Stimulated activated CD4-positive, alpha-beta T cell treated with anti-CD3 and anti-CD28 coated beads, Interleukin-15, amount 100 ng/mL, for 24 hours (primary cell): ENCODE measurements around the gene TP53I3.
"Not testable (repeated sequence)": the region's sequence is repeated elsewhere in the genome, so short reads cannot be mapped to it uniquely, and the experiment has no call there.

Source experiments
- DNase-seq: peaks from one replicate; pipeline ENCODE4 v3.0.0-alpha.2; 2020

The TP53I3 gene

DNA sequence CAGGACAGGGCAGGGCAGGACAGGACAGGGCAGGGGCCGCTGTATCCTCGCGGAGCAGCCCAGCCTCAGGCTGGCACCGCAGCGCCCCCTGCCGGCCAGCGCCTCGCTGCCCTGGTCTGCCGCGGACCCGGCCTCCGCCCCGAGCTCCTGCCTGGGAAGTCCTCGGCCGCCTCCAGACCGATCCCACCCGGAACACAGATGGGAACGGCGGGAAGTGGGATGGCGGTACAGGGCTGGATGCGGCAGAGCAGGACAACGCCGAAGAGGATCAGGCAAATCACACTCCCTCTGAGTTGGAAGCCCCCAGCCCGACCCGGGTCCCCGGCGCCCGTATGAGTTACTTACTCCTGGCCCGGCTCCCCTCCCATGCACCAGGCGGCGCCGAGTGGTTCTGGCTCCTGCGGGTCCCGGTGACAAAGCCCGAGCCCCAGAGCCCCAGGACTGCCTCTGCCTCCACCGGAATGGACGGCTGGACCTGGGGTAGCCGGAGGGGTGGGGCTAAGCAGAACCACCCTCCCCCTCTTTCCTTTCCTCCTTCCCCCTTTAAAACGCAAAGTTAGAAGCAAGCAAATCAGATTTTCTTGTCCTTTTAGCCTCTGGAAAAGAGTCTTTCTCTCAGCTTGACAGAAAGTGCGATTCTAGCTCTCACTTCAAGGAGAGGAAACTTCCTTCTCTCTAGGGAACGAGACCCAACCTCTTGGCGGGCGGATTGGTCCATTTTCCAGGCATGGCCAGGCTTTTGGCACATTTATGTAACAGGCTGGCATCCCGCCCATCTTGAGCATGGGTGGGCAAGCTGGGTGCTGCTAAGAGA lies at the start of gene TP53I3:
TSS of gene TP53I3 (minus strand) at position 449 of the 814 bp plus-strand sequence. CDS start 508 bp downstream, outside the sequence.
- DNase-seq, result peak; percentile 88

DNA sequence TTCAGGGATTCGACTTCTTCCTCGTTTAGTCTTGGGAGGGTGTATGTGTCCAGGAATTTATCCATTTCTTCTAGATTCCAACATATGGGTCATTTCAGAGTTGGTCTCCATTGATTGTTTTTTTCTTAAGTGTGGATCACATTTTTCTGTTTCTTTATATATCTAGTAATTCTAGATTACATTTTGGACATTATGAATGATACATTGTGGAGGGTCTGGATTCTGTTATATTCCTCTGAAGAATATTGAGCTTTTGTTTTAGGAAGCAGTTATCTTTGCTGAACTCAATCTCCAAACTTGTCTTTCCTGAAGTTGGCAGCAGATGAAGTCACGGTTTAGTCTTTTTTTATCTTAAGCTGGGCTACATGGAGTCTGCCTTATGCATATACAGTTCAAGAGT lies 47.9 kb upstream of the TP53I3 start:
- no peak for DNase-seq

DNA sequence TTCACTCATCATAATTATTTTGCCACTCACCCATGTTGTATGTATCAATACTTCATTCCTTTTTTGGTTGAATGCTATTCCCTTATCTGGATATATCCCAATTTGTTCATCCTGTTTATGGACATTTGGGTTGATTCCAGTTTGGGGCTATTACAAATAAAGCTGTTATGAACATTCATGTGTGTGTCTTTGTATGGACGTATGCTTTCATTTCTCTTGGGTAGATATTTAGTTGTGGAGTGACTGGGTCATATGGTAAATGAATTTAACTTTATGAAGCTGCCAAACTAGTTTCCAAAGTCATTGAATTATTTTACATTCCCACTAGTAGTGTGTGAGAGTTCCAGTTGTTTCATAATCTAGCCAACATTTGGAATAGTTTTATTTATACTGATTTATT lies 41.3 kb upstream of the TP53I3 start:
- no peak for DNase-seq

DNA sequence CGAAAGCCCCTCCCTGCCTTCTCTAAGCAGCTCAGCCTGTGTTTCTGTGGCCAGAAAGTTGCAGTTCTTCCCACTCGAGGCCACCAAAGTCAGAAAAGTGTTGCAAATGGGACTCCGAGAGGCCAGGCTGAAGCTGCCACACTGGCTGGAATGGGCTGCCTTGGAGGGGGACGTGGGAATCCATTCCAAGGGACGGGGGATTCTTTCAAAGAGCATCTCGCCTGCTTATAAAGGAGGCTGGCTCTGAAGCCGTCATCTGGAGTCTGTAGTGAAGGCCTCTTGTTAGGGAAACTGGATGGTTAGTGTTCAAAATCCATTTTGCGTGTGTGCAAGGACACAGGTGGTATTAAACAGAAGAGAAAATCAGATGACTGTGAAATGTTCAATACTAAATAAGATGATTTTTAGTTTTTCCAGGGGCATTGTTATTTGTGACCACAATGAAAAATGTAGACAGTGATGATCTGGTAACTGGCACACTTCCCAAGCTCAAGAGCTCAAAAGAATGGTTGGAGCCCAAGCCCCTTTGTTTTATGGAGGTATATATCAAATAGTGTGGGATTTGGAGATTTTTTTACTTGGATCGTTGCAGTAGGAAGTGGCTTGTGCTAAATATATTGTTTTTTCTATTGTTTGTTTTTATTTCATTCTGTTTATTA lies 39.4 kb upstream of the TP53I3 start:
- no peak for DNase-seq

- peak; percentile 84 for DNase-seq
These were observed 38.7 kb upstream of the TP53I3 start, which contains the start of the genes FAM228B and PFN4 for GRCh38 chr2:24123195-24123921. FAM228B (plus strand) TSS chr2:24123469; CDS start chr2:24124362, 893 bp downstream. PFN4 (minus strand) TSS chr2:24123334; CDS start chr2:24122535, 799 bp downstream.

- DNase-seq, result no peak
These were observed 37.9 kb upstream of the TP53I3 start for GRCh38 chr2:24122366-24123194.

- no peak for DNase-seq
These were observed 36.8 kb upstream of the TP53I3 start for GRCh38 chr2:24121469-24121868.

- no peak for DNase-seq
These were observed 36.4 kb upstream of the TP53I3 start for GRCh38 chr2:24121066-24121465.

GRCh38 chr2:24117902-24118301 lies 33.3 kb upstream of the TP53I3 start:
- DNase-seq, result no peak

GRCh38 chr2:24115057-24115456 lies 30.4 kb upstream of the TP53I3 start:
- no peak for DNase-seq

GRCh38 chr2:24111407-24111901 lies 26.8 kb upstream of the TP53I3 start:
- DNase-seq, result no peak

DNA sequence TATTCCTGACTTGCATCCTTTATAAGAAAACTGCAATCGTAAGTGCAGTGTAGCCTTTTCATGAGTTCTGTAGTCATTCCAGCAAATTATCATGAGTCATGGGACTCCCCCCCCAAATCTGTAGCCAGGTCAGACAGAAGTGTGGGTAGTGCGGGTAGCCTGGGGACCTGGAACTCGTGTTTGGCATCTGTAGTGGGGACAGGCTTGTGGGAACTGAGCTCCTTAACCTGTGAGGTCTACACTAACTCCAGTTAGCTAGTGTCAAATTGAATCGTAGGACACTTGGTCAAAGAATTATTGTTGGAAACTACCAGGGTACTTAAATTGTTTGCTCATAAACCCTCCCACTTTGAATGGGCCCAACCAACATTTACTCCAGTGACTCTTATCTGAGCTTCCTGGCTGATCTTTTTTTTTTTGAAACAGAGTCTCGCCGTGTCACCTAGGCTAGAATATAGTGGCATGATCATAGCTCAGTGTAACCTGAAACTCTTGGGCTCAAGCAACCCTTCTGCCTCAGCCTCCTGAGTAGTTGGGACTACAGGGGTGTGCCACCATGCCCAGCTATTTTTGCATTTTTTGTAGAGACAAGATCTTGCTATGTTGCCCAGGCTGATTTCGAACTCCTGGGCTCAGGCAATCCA lies 26.1 kb upstream of the TP53I3 start:
- DNase-seq, result no peak

DNA sequence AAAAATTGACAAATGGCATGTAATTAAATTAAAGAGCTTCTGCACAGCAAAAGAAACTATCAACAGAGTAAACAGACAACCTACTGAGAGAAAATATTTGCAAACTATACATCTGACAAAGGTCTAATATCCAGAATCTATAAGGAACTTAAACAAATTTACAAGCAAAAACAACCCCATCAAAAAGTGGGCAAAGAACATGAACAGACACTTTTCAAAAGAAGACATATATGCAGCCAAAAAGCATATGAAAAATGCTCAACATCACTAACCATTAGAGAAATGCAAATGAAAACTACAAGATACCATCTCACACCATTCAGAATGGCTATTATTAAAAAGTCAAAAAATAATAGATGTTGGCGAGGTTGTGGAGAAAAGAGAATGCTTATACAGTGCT lies 24.8 kb upstream of the TP53I3 start:
- not testable (repeated sequence) for DNase-seq

GRCh38 chr2:24107336-24107735 lies 22.7 kb upstream of the TP53I3 start:
- no peak for DNase-seq

- no peak for DNase-seq
These were observed 22.2 kb upstream of the TP53I3 start for GRCh38 chr2:24106786-24107185.

GRCh38 chr2:24105816-24106215 lies 21.2 kb upstream of the TP53I3 start:
- no peak for DNase-seq

DNA sequence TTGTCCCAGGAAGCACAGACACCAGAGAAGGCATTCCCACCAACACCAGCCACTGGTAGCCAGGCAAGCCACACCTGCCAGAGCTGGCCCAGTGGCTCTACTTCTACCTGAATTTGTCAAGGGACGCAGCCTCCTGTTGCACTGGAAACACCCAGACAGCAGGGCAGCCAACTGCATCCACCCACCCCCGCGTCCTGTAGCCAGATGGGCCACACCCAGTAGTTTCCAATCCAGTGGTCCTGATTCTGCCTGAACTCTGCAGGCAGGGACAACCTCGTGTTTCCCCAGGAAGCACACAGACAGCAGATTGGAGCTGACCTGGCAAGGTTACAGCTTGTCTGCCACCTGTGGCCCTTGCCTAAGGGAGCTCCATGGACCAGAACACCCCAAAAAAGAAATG lies 20.3 kb upstream of the TP53I3 start:
- DNase-seq, result no peak

- no peak for DNase-seq
These were observed 19.5 kb upstream of the TP53I3 start for GRCh38 chr2:24104110-24104650.

DNA sequence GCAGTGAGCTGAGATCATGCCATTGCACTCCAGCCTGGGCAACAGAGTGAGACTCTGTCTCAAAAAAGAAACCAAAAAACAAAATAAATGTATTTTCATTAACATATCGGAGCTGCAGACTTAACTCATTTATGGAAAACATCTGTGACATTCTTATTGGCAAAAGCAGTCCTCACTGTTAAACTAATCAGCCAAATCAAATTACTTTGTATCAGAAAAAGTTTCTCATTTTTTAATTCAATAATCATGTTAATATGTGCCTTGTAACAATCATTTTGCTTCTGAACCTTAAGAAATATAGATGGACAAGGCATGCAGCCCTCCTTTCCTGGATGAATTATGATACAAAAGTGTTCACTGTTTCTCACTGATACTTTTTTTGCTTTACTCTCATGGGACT lies 18.0 kb upstream of the TP53I3 start:
- DNase-seq, result no peak

DNA sequence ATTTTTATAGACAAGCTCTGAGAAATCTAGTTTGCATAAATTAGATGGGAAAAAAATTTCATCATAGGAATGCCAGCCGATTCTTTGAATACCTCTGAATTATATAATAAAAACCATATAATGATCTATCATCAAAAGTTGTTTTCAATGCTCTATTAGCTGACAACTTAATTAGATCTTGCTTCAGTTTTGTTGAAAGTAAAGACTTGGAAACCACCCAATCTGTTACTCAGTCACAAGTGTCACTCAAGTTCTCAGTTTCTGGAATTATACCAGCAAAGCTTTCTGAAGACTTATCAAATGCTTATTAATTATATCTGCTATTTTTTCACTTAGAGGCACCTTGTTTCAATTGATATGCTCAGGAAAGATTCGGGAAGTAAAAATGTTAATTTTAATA lies 17.4 kb upstream of the TP53I3 start:
- DNase-seq, result no peak

- DNase-seq, result not testable (repeated sequence)
These were observed 16.1 kb upstream of the TP53I3 start for GRCh38 chr2:24100732-24101131.
